CD14-positive monocyte (primary cell): Measurements from ENCODE around the gene ACY1. TPM values are rescaled to one million over a fixed set of nuclear protein-coding genes. Genes with fewer than 3 reads are reported as not detected.
A peak's percentile ranks its signal among the peaks of the same experiment; 100 is the strongest.

Source experiments
- DNase-seq, 3 donors: peaks; one replicate each; pipeline ENCODE4 v3.0.0-alpha.2; 2011 to 2022
- H2AFZ ChIP-seq: 2 replicates; pipeline ENCODE4 v1.6.0; 2012; ENCODE audit warnings: mild to moderate bottlenecking, low read depth, low read length, inconsistent platforms; ENCODE audit not compliant: insufficient read depth, poor library complexity, severe bottlenecking
- H3K27ac ChIP-seq, 2 donors: 1 replicate in 1 of 2; 2 replicates in 1 of 2; pipeline ENCODE4 v1.5.1; 2012 to 2013; ENCODE audit warnings: low read length in 2 of 2, control low read depth in 1 of 2, inconsistent platforms in 1 of 2, low read depth in 1 of 2, mild to moderate bottlenecking in 1 of 2
- H3K27me3 ChIP-seq, 2 donors: one replicate each; pipeline versions ENCODE4 v1.6.0 to v1.6.1; 2011 to 2013; ENCODE audit warnings: low read length in 2 of 2; ENCODE audit not compliant: control insufficient read depth in 2 of 2, insufficient read depth in 2 of 2
- H3K36me3 ChIP-seq, 2 donors: replicated peaks in 1 of 2; 1 replicate in 1 of 2; 2 replicates in 1 of 2; pipeline versions ENCODE4 v1.5.1 to v1.6.1; 2012 to 2013; ENCODE audit warnings: low read length in 2 of 2, control low read depth in 1 of 2, inconsistent platforms in 1 of 2, mild to moderate bottlenecking in 1 of 2; ENCODE audit not compliant: insufficient read depth in 2 of 2, control insufficient read depth in 1 of 2
- H3K4me1 ChIP-seq, 2 donors: 1 replicate in 1 of 2; 2 replicates in 1 of 2; pipeline versions ENCODE4 v1.5.1 to v1.6.1; 2012 to 2013; ENCODE audit warnings: low read length in 2 of 2, control low read depth in 1 of 2, inconsistent platforms in 1 of 2, mild to moderate bottlenecking in 1 of 2, moderate library complexity in 1 of 2; ENCODE audit not compliant: insufficient read depth in 2 of 2, control insufficient read depth in 1 of 2
- H3K4me2 ChIP-seq: replicated peaks from 2 replicates; pipeline ENCODE3; 2012; ENCODE audit warnings: low read length, moderate library complexity, mild to moderate bottlenecking; ENCODE audit not compliant: poor library complexity, severe bottlenecking; ENCODE audit errors: extremely low read depth
- H3K4me3 ChIP-seq, 3 experiments: fragments of 200-600 bp in 1 of 3; sonication (generic) in 1 of 3; replicated peaks in 1 of 3; 1 replicate in 2 of 3; 2 replicates in 1 of 3; pipeline ENCODE4 v1.5.1; 2011 to 2013; ENCODE audit warnings: low read length in 3 of 3, mild to moderate bottlenecking in 3 of 3, control low read depth in 2 of 3, low read depth in 2 of 3, inconsistent platforms in 1 of 3, moderate library complexity in 1 of 3
- H3K79me2 ChIP-seq: 2 replicates; pipeline ENCODE4 v1.6.0; 2012; ENCODE audit warnings: mild to moderate bottlenecking, control low read depth, inconsistent platforms, low read length, moderate library complexity; ENCODE audit not compliant: insufficient read depth
- H3K9ac ChIP-seq: 2 replicates; pipeline ENCODE4 v1.6.0; 2017; ENCODE audit warnings: low read length, mild to moderate bottlenecking; ENCODE audit not compliant: insufficient read depth, poor library complexity, severe bottlenecking
- H3K9me3 ChIP-seq, 2 donors: replicated peaks in 1 of 2; 1 replicate in 1 of 2; 2 replicates in 1 of 2; pipeline versions ENCODE4 v1.5.1 to v1.6.1; 2012 to 2013; ENCODE audit warnings: low read length in 2 of 2, control low read depth in 1 of 2; ENCODE audit not compliant: control insufficient read depth in 1 of 2, insufficient read depth in 1 of 2
- H4K20me1 ChIP-seq: 2 replicates; pipeline ENCODE4 v1.6.0; 2012; ENCODE audit warnings: mild to moderate bottlenecking, low read length, control low read depth, moderate library complexity; ENCODE audit not compliant: insufficient read depth
- H3K27ac Mint-ChIP-seq, 7 donors: one replicate each; pipeline ENCODE4 v1.8.0; 2020; ENCODE audit warnings: mild to moderate bottlenecking in 7 of 7, mixed read lengths in 7 of 7, moderate library complexity in 6 of 7, inconsistent platforms in 2 of 7
- H3K27me3 Mint-ChIP-seq, 3 donors: one replicate each; pipeline ENCODE4 v1.8.0; 2021 to 2022; ENCODE audit warnings: low read depth in 3 of 3, mild to moderate bottlenecking in 3 of 3, mixed read lengths in 3 of 3, moderate library complexity in 3 of 3, inconsistent platforms in 1 of 3
- H3K36me3 Mint-ChIP-seq, 2 donors: one replicate each; pipeline ENCODE4 v1.8.0; 2020; ENCODE audit warnings: mixed read lengths in 2 of 2, inconsistent platforms in 1 of 2, mild to moderate bottlenecking in 1 of 2
- H3K4me1 Mint-ChIP-seq: one replicate; pipeline ENCODE4 v1.8.0; 2020; ENCODE audit warnings: mild to moderate bottlenecking, mixed read lengths
- H3K4me3 Mint-ChIP-seq, 2 donors: one replicate each; pipeline ENCODE4 v1.8.0; 2020; ENCODE audit warnings: mild to moderate bottlenecking in 2 of 2, mixed read lengths in 2 of 2, moderate library complexity in 1 of 2
- H3K9me3 Mint-ChIP-seq, 7 donors: one replicate each; pipeline ENCODE4 v1.8.0; 2020 to 2022; ENCODE audit warnings: mixed read lengths in 7 of 7, mild to moderate bottlenecking in 6 of 7, moderate library complexity in 6 of 7, inconsistent platforms in 2 of 7
- WGBS: methylation state at CpG from one replicate; pipeline ENCODE4 v1.1.5; 2013; ENCODE audit warnings: missing lambda C conversion rate; ENCODE audit not compliant: insufficient coverage; 5-methylcytosine and 5-hydroxymethylcytosine counted together
- intact Hi-C, 2 donors: fragments of 100-400 bp; cut with micrococcal nuclease; formaldehyde crosslinking; loops; one replicate each; pipeline versions ENCODE4 v1.15.0 to v1.15.1; 2023
- polyA plus RNA-seq, 3 donors: library from polyadenylated mRNA; depleted of rRNA in 1 of 3; unstranded in 2 of 3; stranded (reverse) in 1 of 3; fragments of 300-500 nt in 2 of 3; fragments of >200 nt in 1 of 3; fragmentation: Illumina TruSeq in 2 of 3; gene quantifications; 1 replicate in 2 of 3; 2 replicates in 1 of 3; pipeline ENCODE4 v1.2.3, GENCODE V29; 2012 to 2021
- small RNA-seq: library from RNA; depleted of rRNA; stranded (forward); fragments of <200 nt; gene quantifications from one replicate; pipeline ENCODE3, GENCODE V24; 2012; ENCODE audit warnings: low read depth; ENCODE audit not compliant: insufficient read length
- TF ChIP-seq, protein P1 (sequence below): fragments of 200-600 bp; IDR thresholded peaks from one replicate; pipeline ENCODE4 v1.8.0; 2022; ENCODE audit warnings: antibody characterized with exemption, mild to moderate bottlenecking

Gene ACY1
- polyA plus RNA-seq, 3 donors = 13.3 to 18.0 (median 14.5) TPM

DNA sequence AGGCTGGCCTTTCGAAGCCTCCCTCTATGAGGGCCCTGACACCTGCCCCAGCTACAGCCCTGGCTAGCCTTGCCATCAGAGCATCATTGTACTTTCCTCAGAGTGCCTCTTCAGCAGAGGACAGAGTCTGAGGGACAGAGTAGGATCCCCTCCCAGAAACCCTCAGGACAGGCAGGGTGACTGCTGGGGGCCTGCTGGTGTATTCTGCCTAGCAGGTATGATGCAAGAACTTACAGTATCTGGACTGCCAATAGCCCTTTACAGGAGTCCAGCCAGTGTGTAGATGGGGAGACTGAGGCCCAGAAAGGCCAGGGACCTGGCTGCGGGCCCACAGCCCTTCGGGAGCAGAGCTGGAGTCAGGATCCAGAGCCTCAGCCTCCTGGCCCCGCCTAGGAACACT, 54.0 kb downstream of the ACY1 start:
- no peak overlapping the region for H3K4me2 ChIP-seq
- H3K79me2 ChIP-seq = no peaks in the 10 kb centered on the region
- intact Hi-C loops = no loop called here
- H3K4me1 ChIP-seq = no peaks in the 10 kb centered on the region
- H3K9me3 ChIP-seq = no peaks in the 10 kb centered on the region
- H3K27ac ChIP-seq = no peak overlapping the region
- no peak overlapping the region for H3K4me3 Mint-ChIP-seq
- H3K9ac ChIP-seq = peak overlapping the region; percentile 15
- 100% methylated on average over 4 of the region's 4 CpGs for WGBS
- TF ChIP-seq, protein P1, sequence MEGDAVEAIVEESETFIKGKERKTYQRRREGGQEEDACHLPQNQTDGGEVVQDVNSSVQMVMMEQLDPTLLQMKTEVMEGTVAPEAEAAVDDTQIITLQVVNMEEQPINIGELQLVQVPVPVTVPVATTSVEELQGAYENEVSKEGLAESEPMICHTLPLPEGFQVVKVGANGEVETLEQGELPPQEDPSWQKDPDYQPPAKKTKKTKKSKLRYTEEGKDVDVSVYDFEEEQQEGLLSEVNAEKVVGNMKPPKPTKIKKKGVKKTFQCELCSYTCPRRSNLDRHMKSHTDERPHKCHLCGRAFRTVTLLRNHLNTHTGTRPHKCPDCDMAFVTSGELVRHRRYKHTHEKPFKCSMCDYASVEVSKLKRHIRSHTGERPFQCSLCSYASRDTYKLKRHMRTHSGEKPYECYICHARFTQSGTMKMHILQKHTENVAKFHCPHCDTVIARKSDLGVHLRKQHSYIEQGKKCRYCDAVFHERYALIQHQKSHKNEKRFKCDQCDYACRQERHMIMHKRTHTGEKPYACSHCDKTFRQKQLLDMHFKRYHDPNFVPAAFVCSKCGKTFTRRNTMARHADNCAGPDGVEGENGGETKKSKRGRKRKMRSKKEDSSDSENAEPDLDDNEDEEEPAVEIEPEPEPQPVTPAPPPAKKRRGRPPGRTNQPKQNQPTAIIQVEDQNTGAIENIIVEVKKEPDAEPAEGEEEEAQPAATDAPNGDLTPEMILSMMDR = no peak
- no peaks in the 10 kb centered on the region for H4K20me1 ChIP-seq
- H2AFZ ChIP-seq = no peak overlapping the region
- no peak overlapping the region for H3K4me3 ChIP-seq
- DNase-seq = no peak
- no peaks in the 10 kb centered on the region for H3K9me3 Mint-ChIP-seq
- no peaks in the 10 kb centered on the region for H3K36me3 ChIP-seq
- H3K27me3 ChIP-seq = no peaks in the 10 kb centered on the region
- H3K27ac Mint-ChIP-seq = no peak overlapping the region
- peaks cover 3% of the 10 kb centered on the region for H3K4me1 Mint-ChIP-seq
- H3K27me3 Mint-ChIP-seq = peaks cover 3 to 7% (median 4%) of the 10 kb centered on the region in 3 donors
- no peaks in the 10 kb centered on the region for H3K36me3 Mint-ChIP-seq

DNA sequence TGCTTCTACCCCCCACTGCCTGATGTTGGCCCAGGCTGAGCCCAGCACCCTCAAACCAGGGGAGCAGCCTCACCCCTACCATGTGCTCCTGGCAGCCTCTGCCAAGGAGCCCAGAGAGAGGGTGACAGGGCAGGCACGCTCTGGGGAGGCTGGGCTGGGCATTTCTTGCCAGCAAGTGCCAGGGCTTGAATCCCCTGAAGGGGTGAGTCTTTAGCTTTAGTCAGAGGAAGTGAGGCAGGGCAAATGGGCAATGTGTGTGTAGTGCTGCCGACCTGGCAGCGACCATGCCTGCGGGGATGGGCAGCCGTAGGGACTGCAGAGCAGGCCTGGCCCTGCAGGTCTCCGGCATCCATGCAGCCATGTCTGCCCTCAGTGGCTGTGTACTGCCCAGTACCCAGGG, 54.9 kb downstream of the ACY1 start:
- H3K9me3 Mint-ChIP-seq = no peaks in the 10 kb centered on the region
- H2AFZ ChIP-seq = no peak overlapping the region
- 90% methylated on average over 6 of the region's 6 CpGs for WGBS

More for the DNA sequence above, 54.9 kb downstream of the ACY1 start:
- Mint-ChIP-seq H3K4me3 (no peak overlapping the region), H3K4me1 (peaks cover 3% of the 10 kb centered on the region), H3K36me3 (no peaks in the 10 kb centered on the region), H3K27ac (no peak overlapping the region), H3K27me3 (peaks cover 4 to 11% (median 4%) of the 10 kb centered on the region in 3 donors)
- H4K20me1 ChIP-seq = no peaks in the 10 kb centered on the region
- H3K27me3 ChIP-seq = no peaks in the 10 kb centered on the region
- no peaks in the 10 kb centered on the region for H3K79me2 ChIP-seq
- intact Hi-C loops = no loop called here
- no peaks in the 10 kb centered on the region for H3K4me1 ChIP-seq
- H3K4me3 ChIP-seq = no peak overlapping the region
- TF ChIP-seq, protein P1 = no peak
- no peak overlapping the region for H3K9ac ChIP-seq
- no peak for DNase-seq
- H3K27ac ChIP-seq = no peak overlapping the region
- no peaks in the 10 kb centered on the region for H3K36me3 ChIP-seq
- no peak overlapping the region for H3K4me2 ChIP-seq
- no peaks in the 10 kb centered on the region for H3K9me3 ChIP-seq

Small RNA genes lying within 50 kb of the gene (small RNA-seq; reads per million reads assigned to genes)
- gene AC115284.1 = not detected

Other genes starting within 250 kb of the ACY1 start
- not detected for gene IQCF6, start 204.3 kb upstream of the ACY1 start, polyA plus RNA-seq
- gene IQCF2, start 121.9 kb upstream of the ACY1 start, polyA plus RNA-seq = not detected
- not detected for gene IQCF5, start 107.9 kb upstream of the ACY1 start, polyA plus RNA-seq
- gene IQCF1, start 80.2 kb upstream of the ACY1 start, polyA plus RNA-seq = not detected
- gene RRP9, start 41.6 kb upstream of the ACY1 start, polyA plus RNA-seq = 10 to 100 TPM in 1 of 3 donors, 1 to 10 TPM in 2; 6.7 to 10.4 (median 9.9) TPM
- gene PARP3, start 41.2 kb upstream of the ACY1 start, polyA plus RNA-seq = 1 to 10 TPM; 1.2 to 6.9 (median 1.7) TPM
- gene GPR62, start 28.2 kb upstream of the ACY1 start, polyA plus RNA-seq = not detected
- gene PCBP4, start 16.1 kb upstream of the ACY1 start, polyA plus RNA-seq = 1 to 10 TPM in 1 of 3 donors, under 1 TPM in 2; 0.09 to 1.3 (median 0.22) TPM
- gene ABHD14B, start 9.5 kb upstream of the ACY1 start, polyA plus RNA-seq = 10 to 100 TPM; 20.3 to 31.2 (median 23.4) TPM
- gene ABHD14A, start 8.5 kb upstream of the ACY1 start, polyA plus RNA-seq = 10 to 100 TPM in 2 of 3 donors, 1 to 10 TPM in 1; 6.9 to 13.2 (median 11.7) TPM
- 1,000 to 10,000 TPM in 1 of 3 donors, 100 to 1,000 TPM in 2; 753 to 2,360 (median 856) TPM for gene RPL29, start 12.4 kb downstream of the ACY1 start, polyA plus RNA-seq
- gene DUSP7, start 73.0 kb downstream of the ACY1 start, polyA plus RNA-seq = 10 to 100 TPM in 1 of 3 donors, 1 to 10 TPM in 2; 2.8 to 36.8 (median 3.9) TPM
- gene POC1A, start 170.9 kb downstream of the ACY1 start, polyA plus RNA-seq = 1 to 10 TPM; 1.2 to 2.0 (median 1.5) TPM
- gene ALAS1, start 214.6 kb downstream of the ACY1 start, polyA plus RNA-seq = 10 to 100 TPM; 20.9 to 84.7 (median 38.7) TPM
- gene TLR9, start 242.1 kb downstream of the ACY1 start, polyA plus RNA-seq = under 1 TPM in 1 of 3 donors, not detected in 2; 0.91 TPM